GM21825 (cell line): ENCODE results near the gene TBL1X.
A peak's percentile ranks its signal among the peaks of the same experiment; 100 is the strongest.

Experiments
- ATAC-seq: cut with Tn5 transposase; IDR thresholded peaks from one replicate; pipeline ENCODE4 v1.9.1; 2021; ENCODE audit warnings: mild to moderate bottlenecking, moderate library complexity; ENCODE audit not compliant: unreplicated experiment

TBL1X gene

DNA sequence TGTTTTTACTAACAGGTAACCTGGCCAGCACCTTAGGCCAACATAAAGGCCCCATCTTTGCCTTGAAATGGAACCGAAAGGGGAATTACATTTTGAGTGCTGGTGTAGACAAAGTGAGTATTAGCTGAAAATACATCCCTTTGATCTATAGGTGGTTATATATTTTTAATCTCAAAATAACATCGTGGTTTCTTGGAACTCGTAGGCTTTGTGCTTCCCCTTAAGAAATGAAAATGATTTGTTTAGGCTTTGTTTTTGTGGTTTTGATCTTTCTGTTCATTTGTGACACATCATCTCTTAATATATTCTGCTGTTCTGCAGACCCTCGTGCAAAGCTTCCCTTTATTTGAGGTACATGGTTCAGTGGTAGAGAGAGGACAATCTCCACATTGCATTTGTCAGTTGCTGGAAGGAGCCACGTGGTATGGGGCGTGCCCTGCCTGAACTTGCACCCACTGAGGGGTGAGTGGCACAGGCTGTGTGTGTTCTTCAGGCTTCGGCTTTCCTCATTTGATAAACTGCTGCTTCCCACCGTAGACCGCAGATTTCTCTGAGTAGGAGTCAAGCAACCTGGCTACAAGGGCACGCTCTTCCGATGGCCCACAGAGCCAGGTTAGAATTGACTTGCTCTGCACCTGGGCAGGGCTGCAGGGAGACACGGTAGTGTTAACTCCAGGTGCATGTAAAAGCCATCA lies 228.6 kb downstream of the TBL1X start:
- ATAC-seq: no peak

DNA sequence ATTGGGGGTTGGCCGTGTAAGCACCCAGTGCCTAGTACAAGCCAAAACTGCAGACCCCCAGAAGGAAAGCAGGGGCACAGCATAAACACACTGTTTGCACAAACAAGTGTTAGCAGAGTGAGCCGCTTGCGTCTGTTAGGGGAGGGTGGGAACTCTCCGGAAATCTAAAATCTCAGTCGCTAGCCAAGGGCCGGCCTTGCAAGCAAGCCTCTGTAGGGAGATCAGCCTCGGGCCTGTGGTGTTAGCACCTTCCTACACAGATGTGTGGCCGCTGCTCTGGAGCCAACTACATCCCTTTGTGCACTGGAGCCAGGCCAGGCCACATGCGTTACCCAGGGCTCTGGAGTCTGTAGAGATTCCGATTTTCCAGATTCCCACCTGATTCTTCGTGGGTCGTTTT lies 233.7 kb downstream of the TBL1X start:
- ATAC-seq: no peak

DNA sequence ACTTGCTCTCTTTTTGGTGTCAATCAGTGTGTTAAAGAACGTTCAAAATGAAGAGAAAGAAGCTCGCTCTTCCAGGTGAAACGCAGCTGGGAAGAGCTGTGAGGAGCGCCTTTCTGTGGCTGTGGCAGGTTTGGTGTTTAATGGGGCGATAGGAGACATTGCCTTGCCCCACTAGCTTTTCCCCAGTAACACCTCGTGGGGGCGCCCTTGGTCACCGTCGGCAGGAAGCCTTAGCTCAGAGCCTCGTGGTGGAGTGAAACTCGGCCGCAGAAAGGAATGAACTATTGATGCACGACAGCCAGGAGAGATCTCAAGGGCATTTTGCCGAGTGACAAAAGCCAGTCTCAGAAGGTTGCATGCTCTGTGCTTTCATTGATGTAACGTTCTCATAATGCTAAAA lies 235.7 kb downstream of the TBL1X start:
- ATAC-seq: no peak

DNA sequence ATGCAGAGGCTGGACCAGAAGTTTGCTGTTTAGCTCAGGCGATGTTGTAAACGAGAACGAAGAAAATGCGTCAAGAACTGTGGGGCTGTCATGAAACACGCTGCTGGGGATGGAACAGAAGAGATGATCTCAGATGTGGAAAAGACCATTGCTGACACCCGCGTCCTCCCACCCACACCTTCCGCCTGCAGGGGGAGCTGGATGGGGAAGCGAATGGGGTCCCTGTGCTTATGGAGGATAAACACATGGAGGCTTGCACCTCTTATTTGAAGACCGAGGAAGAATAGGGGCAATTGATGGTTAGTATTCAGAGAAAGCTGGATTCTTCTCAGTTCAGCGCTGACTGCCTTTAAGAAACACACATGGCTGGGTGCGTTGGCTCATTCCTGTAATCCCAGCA lies 236.9 kb downstream of the TBL1X start:
- ATAC-seq: no peak

- ATAC-seq: no peak
Observed at GRCh38 chrX:9703406-9703805, 238.5 kb downstream of the TBL1X start.

- ATAC-seq: no peak
Observed at GRCh38 chrX:9704876-9705465, 240.1 kb downstream of the TBL1X start.

- no peak for ATAC-seq
Observed at GRCh38 chrX:9706421-9706820, 241.6 kb downstream of the TBL1X start.

DNA sequence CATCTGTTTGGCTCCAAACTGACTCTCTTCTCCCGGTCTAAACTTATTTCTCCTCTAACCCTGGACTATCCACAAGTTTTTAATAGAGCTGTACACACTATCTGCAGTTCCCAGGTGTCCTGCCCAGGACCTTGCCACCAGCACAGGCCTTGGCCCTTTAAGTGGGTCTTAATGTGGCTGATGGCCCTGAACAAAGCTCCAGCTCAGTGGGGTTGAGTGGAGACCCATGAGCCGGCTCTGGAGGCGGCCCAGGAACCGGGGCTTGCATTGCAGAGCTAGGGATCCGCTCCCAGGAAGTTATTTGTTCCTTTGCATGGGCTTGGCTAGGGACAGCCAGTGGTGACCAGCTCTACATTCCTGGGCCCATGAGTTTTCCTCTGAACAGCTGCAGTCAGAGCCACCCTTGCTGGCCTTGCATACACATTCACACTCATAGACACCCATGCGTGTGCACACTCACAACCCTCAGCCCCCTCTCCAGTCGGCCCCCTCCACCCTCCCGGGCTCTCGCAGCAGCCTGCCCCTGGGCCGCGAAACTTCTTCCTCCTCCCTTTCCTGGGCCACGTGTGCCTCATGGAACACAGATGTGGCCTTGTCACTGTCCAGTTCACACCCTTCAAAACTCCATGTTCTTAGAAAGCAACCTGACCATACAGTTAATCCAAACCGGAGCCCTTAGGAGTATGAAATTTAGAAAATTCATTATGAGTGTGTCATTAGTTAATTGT lies 242.6 kb downstream of the TBL1X start:
- no peak for ATAC-seq

DNA sequence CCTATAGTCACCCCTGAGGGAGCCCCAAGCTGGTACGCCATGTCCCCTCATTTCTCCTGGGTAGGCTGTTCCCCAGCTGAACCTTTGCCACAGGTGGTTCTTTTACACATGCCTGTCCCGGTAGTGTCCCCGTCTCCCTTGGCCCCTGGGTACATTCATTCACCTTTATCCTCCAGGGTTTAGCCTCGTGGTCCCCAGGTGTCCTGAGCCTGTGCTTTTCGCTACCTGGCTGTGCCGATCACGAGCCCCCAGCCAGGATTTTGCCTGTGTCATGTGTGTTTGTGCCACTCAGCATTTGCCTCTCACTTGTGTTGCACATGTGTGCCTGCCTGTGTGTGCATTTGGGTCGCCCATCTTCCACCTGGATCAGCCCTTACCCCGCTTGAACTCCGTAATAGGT lies 243.2 kb downstream of the TBL1X start:
- ATAC-seq: no peak

- peak; percentile 75 for ATAC-seq
Observed at GRCh38 chrX:9708923-9709553, 244.2 kb downstream of the TBL1X start.

- ATAC-seq: no peak
Observed at GRCh38 chrX:9710332-9710731, 245.5 kb downstream of the TBL1X start.

DNA sequence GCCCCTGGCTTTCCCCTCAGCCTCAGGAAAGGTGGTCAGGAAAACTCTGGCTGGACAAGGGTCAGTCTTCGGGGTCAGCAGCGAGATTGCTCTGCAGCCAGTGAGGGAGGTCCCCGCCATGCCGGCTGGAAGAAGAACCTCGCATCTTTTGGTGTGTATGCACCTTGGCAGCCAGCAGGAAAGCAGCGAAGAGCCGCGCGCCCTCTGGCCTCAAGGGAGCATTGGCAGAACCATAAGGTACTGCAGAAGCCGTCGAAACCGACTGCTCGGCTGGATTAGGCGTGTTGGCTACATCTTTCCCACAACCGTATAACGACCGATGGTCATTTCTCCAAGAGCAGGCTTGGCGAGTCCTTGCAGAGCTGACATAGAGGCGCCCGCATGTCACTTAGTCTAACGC lies 252.5 kb downstream of the TBL1X start:
- ATAC-seq: no peak

DNA sequence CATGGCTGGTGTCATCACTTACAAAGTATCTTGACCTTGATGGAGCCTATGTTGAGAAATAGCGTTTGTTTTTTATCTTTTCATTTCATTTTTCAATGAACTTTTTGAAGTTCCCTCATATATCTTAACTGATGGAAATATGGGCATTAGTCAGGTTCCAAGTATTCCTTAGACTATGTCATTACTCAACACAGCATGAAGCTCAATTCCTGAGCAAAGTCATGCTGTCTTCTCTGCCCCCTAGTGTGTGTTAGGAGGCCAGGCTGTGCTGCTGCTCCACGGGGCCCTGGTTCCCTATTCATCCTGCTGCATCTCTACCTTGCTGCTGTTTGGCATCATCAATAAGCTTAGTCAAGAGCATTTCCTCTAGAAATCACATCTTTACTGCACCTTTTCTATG lies 259.9 kb downstream of the TBL1X start:
- no peak for ATAC-seq

DNA sequence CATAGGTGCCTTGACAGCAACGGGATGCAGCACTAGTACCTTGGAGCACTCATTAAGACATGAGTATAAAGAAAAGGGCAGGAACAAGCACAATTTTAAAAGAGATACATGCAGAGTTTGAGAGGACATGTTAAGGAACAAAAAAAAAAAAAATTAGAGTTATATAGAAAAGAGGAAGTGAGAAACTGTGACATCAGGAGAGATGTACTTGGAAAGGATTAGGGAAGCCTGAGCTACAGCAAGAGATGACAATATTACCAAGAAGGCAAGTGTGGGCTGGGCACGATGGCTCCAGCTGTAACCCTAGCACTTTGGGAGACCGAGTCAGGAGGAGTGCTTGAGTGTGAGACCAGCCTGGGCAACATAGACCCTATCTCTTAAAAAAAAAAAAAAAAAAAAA lies 263.4 kb downstream of the TBL1X start:
- ATAC-seq: no peak

GRCh38 chrX:9729171-9729885 lies 264.5 kb downstream of the TBL1X start:
- ATAC-seq: no peak

DNA sequence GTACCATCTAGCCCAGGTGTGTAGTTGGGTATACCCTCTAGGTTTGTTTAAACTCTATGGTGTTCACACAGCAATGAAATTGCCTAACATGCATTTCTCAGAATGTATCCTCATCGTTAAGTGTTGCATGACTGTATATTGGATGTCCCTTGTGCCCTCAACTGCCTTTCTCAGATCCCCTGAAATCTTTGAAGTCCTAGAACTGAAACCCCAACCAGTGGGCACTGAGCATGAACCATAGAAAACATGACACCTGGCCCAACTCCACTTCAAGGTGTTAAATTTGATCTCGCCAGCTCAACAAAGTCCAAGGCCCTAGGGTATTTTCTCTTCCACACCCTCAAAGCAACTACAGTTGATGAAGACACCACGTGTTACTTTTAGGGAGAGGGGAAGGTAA lies 265.2 kb downstream of the TBL1X start:
- ATAC-seq: no peak

GRCh38 chrX:9730752-9731151 lies 265.9 kb downstream of the TBL1X start:
- ATAC-seq: no peak

GRCh38 chrX:9737363-9737762 lies 272.5 kb downstream of the TBL1X start:
- ATAC-seq: no peak

GRCh38 chrX:9738151-9738550 lies 273.3 kb downstream of the TBL1X start:
- ATAC-seq: no peak

- ATAC-seq: no peak
Observed at GRCh38 chrX:9739130-9739529, 274.3 kb downstream of the TBL1X start.

DNA sequence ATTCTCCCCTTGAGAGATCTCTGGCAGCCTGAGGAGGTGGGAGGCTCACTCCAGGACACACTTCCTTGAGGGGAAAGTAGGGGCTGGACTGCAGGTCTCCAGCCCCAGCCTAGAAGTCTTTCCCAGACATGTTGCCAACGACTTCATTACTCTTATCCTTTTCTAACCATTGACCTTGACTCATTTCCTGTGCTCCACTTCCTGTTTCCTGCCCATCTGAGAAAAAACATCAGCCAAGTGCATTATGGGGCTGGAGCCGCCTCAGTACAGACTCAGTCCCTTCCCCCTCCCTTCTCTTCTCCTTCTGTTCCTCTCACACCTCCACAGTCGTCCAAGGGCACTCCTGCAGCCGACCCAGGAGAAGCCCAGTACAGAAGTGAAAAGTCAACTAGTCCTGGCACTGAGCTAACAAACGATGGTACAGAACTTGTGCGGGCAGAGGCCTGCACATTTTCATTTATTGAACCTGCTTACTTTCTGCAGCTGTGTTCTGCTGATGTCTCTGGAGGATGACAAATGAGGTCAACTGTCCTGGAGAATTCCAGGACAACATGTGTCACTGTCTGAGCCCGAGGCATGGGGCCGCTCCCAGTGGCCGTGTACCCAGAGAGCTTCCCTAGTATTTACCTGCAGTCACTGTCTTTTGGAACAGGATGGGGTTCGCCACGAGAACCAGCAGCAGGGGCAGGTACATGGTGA lies 280.7 kb downstream of the TBL1X start:
- no peak for ATAC-seq
